Astrocyte (in vitro differentiated cells and primary cell): ENCODE measurements around the gene INSL6.

Experiments used
- EZH2 ChIP-seq: IDR thresholded peaks from 2 replicates; pipeline ENCODE4 v1.6.1; 2012; ENCODE audit warnings: mild to moderate bottlenecking, low read length, inconsistent platforms; ENCODE audit not compliant: insufficient read depth
- TF ChIP-seq, protein P1 (sequence below): IDR thresholded peaks from 2 replicates; pipeline ENCODE4 v1.5.1; 2011; ENCODE audit warnings: low read depth, mild to moderate bottlenecking, inconsistent platforms, low read length, moderate library complexity; ENCODE audit not compliant: insufficient read depth

DNA sequence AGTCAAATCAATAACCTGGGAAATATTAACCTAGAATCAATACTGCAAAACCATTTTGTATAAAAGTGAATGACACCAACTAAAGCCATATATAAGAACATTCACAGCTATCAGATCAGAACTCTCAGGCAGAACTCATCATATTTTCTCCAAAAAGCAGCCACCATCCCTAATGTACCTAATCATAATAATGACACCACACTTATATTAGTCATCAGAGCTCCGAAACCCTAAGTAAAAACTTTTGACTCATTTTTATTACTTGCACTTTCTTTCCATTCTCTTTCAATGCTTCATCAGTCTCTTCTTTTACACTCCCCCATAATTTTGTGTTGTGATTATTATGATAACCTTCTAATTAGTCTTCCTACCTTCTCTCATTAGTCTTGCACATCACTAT is 45.3 kb downstream of the INSL6 start:
- TF ChIP-seq, protein P1, sequence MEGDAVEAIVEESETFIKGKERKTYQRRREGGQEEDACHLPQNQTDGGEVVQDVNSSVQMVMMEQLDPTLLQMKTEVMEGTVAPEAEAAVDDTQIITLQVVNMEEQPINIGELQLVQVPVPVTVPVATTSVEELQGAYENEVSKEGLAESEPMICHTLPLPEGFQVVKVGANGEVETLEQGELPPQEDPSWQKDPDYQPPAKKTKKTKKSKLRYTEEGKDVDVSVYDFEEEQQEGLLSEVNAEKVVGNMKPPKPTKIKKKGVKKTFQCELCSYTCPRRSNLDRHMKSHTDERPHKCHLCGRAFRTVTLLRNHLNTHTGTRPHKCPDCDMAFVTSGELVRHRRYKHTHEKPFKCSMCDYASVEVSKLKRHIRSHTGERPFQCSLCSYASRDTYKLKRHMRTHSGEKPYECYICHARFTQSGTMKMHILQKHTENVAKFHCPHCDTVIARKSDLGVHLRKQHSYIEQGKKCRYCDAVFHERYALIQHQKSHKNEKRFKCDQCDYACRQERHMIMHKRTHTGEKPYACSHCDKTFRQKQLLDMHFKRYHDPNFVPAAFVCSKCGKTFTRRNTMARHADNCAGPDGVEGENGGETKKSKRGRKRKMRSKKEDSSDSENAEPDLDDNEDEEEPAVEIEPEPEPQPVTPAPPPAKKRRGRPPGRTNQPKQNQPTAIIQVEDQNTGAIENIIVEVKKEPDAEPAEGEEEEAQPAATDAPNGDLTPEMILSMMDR = no peak
- TF ChIP-seq EZH2 = no peak
